NCI-H2227 (cell line): ENCODE results near the gene UQCC2.

Source experiments
- DNase-seq: peaks from one replicate; lab custom pipeline; 2025; ENCODE audit not compliant: unreplicated experiment; lab: John Stamatoyannopoulos, UW

Gene UQCC2

GRCh38 chr6:33725891-33726673 is 14.6 kb upstream of the UQCC2 start:
- no peak for DNase-seq

GRCh38 chr6:33725222-33725621 is 13.7 kb upstream of the UQCC2 start:
- DNase-seq = no peak

- no peak for DNase-seq
These were observed 12.9 kb upstream of the UQCC2 start for GRCh38 chr6:33724102-33725023.

- no peak for DNase-seq
These were observed 12.0 kb upstream of the UQCC2 start for GRCh38 chr6:33723371-33724085.

GRCh38 chr6:33722103-33722623 is 10.7 kb upstream of the UQCC2 start:
- no peak for DNase-seq

- no peak for DNase-seq
These were observed 10.0 kb upstream of the UQCC2 start for GRCh38 chr6:33721508-33721907.

- no peak for DNase-seq
These were observed 9.5 kb upstream of the UQCC2 start for GRCh38 chr6:33720998-33721397.

- no peak for DNase-seq
These were observed 8.0 kb upstream of the UQCC2 start for GRCh38 chr6:33719326-33719987.

GRCh38 chr6:33718713-33719112 is 7.2 kb upstream of the UQCC2 start:
- DNase-seq = no peak

GRCh38 chr6:33717934-33718455 is 6.5 kb upstream of the UQCC2 start:
- DNase-seq = no peak

- DNase-seq = no peak
These were observed 5.6 kb upstream of the UQCC2 start for GRCh38 chr6:33716890-33717632.

- DNase-seq = no peak
These were observed 4.9 kb upstream of the UQCC2 start for GRCh38 chr6:33716379-33716778.

GRCh38 chr6:33714385-33715040 is 3.0 kb upstream of the UQCC2 start:
- no peak for DNase-seq

GRCh38 chr6:33713786-33714185 is 2.3 kb upstream of the UQCC2 start:
- DNase-seq = no peak

GRCh38 chr6:33712914-33713313 is 1.4 kb upstream of the UQCC2 start:
- no peak for DNase-seq

- peak; percentile 41 for DNase-seq
These were observed 991 bp downstream of the UQCC2 start for GRCh38 chr6:33710296-33711121.

- DNase-seq = no peak
These were observed 1.8 kb downstream of the UQCC2 start for GRCh38 chr6:33709605-33710295.
